OCI-LY1 (cell line): ENCODE data around the gene SENP6.
"Not testable (repeated sequence)": the region's sequence is repeated elsewhere in the genome, so short reads cannot be mapped to it uniquely, and the experiment has no call there.

ENCODE experiments used
- H2AFZ ChIP-seq: fragments of 200-600 bp; sonication (generic), shearing (Covaris generic); 2 replicates; pipeline ENCODE4 v1.6.0; 2014; ENCODE audit warnings: antibody characterized with exemption, mild to moderate bottlenecking, low read length
- H3F3A ChIP-seq: fragments of 200-600 bp; sonication (generic), shearing (Covaris generic); 2 replicates; pipeline ENCODE4 v1.6.0; 2014; ENCODE audit warnings: mild to moderate bottlenecking, antibody characterized with exemption, low read length, moderate library complexity; ENCODE audit not compliant: insufficient read depth
- H3K27ac ChIP-seq: fragments of 200-600 bp; sonication (generic); 2 replicates; pipeline ENCODE4 v1.5.1; 2014; ENCODE audit warnings: low read length, mixed run types, mild to moderate bottlenecking, low read depth; ENCODE audit not compliant: poor library complexity, severe bottlenecking
- H3K27me3 ChIP-seq: fragments of 200-600 bp; sonication (generic); 2 replicates; pipeline ENCODE4 v1.6.0; 2014; ENCODE audit warnings: antibody characterized with exemption, mild to moderate bottlenecking, low read length, moderate library complexity; ENCODE audit not compliant: insufficient read depth
- H3K36me3 ChIP-seq: fragments of 200-600 bp; sonication (generic); 2 replicates; pipeline ENCODE4 v1.6.1; 2014; ENCODE audit warnings: mild to moderate bottlenecking, antibody characterized with exemption, low read length, moderate library complexity, mixed read lengths; ENCODE audit not compliant: insufficient read depth
- H3K4me1 ChIP-seq: fragments of 200-600 bp; sonication (generic); 2 replicates; pipeline ENCODE4 v1.5.1; 2014; ENCODE audit warnings: mild to moderate bottlenecking, low read length, moderate library complexity; ENCODE audit not compliant: insufficient read depth, severe bottlenecking
- H3K4me2 ChIP-seq: fragments of 200-600 bp; sonication (generic), shearing (Covaris generic); 2 replicates; pipeline ENCODE4 v1.6.1; 2014; ENCODE audit warnings: low read length
- H3K4me3 ChIP-seq: fragments of 200-600 bp; sonication (generic); 2 replicates; pipeline ENCODE4 v1.5.1; 2014; ENCODE audit warnings: low read length, low read depth, mild to moderate bottlenecking, mixed read lengths; ENCODE audit not compliant: poor library complexity, severe bottlenecking
- H3K79me2 ChIP-seq: fragments of 200-600 bp; shearing (Covaris generic); 2 replicates; pipeline ENCODE4 v1.6.1; 2016; ENCODE audit warnings: mixed run types, low read length, mixed read lengths; ENCODE audit not compliant: insufficient read depth
- H3K9ac ChIP-seq: fragments of 200-600 bp; sonication (generic), shearing (Covaris generic); 2 replicates; pipeline ENCODE4 v1.6.1; 2014; ENCODE audit warnings: mild to moderate bottlenecking, low read length, mixed read lengths
- H3K9me2 ChIP-seq: fragments of 200-600 bp; sonication (generic), shearing (Covaris generic); 2 replicates; pipeline ENCODE4 v1.6.1; 2014; ENCODE audit warnings: low read depth, mild to moderate bottlenecking, low read length, mixed read lengths
- H3K9me3 ChIP-seq: fragments of 200-600 bp; shearing (Covaris generic); 2 replicates; pipeline ENCODE4 v1.6.1; 2014; ENCODE audit warnings: low read length, mixed read lengths
- H4K20me1 ChIP-seq: fragments of 200-600 bp; sonication (generic), shearing (Covaris generic); 2 replicates; pipeline ENCODE4 v1.6.0; 2016; ENCODE audit warnings: mild to moderate bottlenecking, low read length; ENCODE audit not compliant: insufficient read depth
- EZH2 ChIP-seq: fragments of 200-600 bp; sonication (generic), shearing (Covaris generic); IDR thresholded peaks from 2 replicates; pipeline ENCODE4 v1.8.0; 2017; ENCODE audit warnings: borderline replicate concordance, mixed run types, mild to moderate bottlenecking, antibody characterized with exemption, low read length, moderate library complexity, mixed read lengths
- TF ChIP-seq, protein P1 (sequence below): fragments of 200-600 bp; sonication (generic), shearing (Covaris generic); IDR thresholded peaks from 2 replicates; pipeline ENCODE4 v1.5.1; 2017; ENCODE audit warnings: mild to moderate bottlenecking, antibody characterized with exemption, low read length, moderate library complexity, mixed read lengths

The SENP6 gene

DNA sequence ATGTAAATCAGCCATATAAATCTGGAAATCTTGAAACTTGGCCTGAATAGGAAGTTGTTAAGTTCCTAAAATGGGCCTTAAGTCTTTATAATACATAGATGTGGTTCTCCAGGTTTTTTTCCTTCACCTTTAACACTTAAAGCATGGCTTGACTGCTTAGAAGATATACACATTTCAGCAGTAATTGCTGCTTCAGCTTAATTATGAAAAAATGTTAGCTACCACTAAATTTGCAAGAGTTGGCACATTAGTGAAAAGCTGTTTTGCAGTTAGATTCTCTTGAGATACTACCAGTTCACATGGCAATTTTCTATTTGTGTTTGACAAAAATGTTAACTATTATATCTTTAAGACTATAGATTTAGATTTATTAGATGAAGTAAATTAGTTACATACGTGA, 74.7 kb downstream of the SENP6 start:
- H3K9me3 ChIP-seq = no peaks in the 10 kb centered on the region
- TF ChIP-seq, protein P1, sequence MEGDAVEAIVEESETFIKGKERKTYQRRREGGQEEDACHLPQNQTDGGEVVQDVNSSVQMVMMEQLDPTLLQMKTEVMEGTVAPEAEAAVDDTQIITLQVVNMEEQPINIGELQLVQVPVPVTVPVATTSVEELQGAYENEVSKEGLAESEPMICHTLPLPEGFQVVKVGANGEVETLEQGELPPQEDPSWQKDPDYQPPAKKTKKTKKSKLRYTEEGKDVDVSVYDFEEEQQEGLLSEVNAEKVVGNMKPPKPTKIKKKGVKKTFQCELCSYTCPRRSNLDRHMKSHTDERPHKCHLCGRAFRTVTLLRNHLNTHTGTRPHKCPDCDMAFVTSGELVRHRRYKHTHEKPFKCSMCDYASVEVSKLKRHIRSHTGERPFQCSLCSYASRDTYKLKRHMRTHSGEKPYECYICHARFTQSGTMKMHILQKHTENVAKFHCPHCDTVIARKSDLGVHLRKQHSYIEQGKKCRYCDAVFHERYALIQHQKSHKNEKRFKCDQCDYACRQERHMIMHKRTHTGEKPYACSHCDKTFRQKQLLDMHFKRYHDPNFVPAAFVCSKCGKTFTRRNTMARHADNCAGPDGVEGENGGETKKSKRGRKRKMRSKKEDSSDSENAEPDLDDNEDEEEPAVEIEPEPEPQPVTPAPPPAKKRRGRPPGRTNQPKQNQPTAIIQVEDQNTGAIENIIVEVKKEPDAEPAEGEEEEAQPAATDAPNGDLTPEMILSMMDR = no peak
- no peak for TF ChIP-seq EZH2
- H3K36me3 ChIP-seq = peaks cover 86% of the 10 kb centered on the region

DNA sequence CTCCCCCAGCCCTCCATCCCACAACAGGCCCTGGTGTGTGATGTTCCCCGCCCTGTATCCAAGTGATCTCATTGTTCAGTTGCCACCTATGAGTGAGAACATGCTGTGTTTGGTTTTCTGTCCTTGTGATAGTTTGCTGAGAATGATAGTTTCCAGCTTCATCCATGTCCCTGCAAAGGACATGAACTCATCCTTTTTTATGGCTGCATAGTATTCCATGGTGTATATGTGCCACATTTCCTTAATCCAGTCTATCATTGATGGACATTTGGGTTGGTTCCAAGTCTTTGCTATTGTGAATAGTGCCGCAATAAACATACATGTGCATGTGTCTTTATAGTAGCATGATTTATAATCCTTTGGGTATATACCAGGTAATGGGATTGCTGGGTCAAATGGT, 80.9 kb downstream of the SENP6 start:
- H3K27ac ChIP-seq, H3K9me3 ChIP-seq, H3K9me2 ChIP-seq, H4K20me1 ChIP-seq, H3K79me2 ChIP-seq, H3K27me3 ChIP-seq, H2AFZ ChIP-seq, H3K4me2 ChIP-seq, H3K4me3 ChIP-seq, H3K9ac ChIP-seq, H3F3A ChIP-seq, H3K4me1 ChIP-seq: not testable (repeated sequence)
- H3K36me3 ChIP-seq = peaks cover 50% of the 10 kb centered on the region

More for the DNA sequence above, 74.7 kb downstream of the SENP6 start:
- H3K4me1 ChIP-seq = no peaks in the 10 kb centered on the region
- H3K4me2 ChIP-seq = no peak overlapping the region
- no peaks in the 10 kb centered on the region for H3K9me2 ChIP-seq
- H3K9ac ChIP-seq = no peak overlapping the region
- H2AFZ ChIP-seq = no peak overlapping the region
- no peaks in the 10 kb centered on the region for H4K20me1 ChIP-seq
- H3K27me3 ChIP-seq = no peaks in the 10 kb centered on the region
- no peaks in the 10 kb centered on the region for H3F3A ChIP-seq
- H3K79me2 ChIP-seq = no peaks in the 10 kb centered on the region
- no peak overlapping the region for H3K27ac ChIP-seq
- no peak overlapping the region for H3K4me3 ChIP-seq

DNA sequence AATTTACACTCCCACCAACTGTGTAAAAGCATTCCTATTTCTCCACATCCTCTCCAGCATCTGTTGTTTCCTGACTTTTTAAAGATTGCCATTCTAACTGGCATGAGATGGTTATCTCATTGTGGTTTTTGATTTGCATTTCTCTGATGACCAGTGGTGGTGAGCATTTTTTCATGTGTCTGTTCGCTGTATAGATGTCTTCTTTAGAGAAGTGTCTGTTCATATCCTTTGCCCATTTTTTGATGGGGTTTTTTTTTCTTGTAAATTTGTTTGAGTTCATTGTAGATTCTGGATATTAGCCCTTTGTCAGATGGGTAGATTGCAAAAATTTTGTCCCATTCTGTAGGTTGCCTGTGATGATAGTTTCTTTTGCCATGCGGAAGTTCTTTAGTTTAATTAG, 81.3 kb downstream of the SENP6 start:
- not testable (repeated sequence) for H3K9me2 ChIP-seq, H3K9ac ChIP-seq, H3K4me2 ChIP-seq, H3K9me3 ChIP-seq, H3K79me2 ChIP-seq, H3K27ac ChIP-seq, H3K4me1 ChIP-seq, H3K4me3 ChIP-seq, H3F3A ChIP-seq, H3K27me3 ChIP-seq, H4K20me1 ChIP-seq, H2AFZ ChIP-seq
- peaks cover 45% of the 10 kb centered on the region for H3K36me3 ChIP-seq

DNA sequence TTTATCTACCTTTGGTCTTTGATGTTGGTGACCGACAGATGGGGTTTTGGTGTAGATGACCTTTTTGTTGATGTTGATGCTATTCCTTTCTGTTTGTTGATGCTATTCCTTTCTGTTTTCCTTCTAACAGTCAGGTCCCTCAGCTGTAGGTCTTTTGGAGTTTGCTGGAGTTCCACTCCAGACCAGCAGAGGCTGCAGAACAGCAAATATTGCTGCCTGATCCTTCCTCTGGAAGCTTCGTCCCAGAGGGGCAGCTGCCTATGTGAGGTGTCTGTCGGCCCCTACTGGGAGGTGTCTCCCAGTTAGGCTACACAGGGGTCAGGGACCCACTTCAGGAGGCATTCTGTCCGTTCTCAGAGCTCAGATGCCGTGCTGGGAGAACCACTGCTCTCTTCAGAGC, 85.9 kb downstream of the SENP6 start:
- not testable (repeated sequence) for H3K4me1 ChIP-seq, H3K4me2 ChIP-seq, H2AFZ ChIP-seq, H3K4me3 ChIP-seq, H3K9me3 ChIP-seq, H3K79me2 ChIP-seq, H3K27ac ChIP-seq, H3K27me3 ChIP-seq, H3F3A ChIP-seq, H4K20me1 ChIP-seq, H3K9ac ChIP-seq, H3K9me2 ChIP-seq
- H3K36me3 ChIP-seq = peaks cover 21% of the 10 kb centered on the region

DNA sequence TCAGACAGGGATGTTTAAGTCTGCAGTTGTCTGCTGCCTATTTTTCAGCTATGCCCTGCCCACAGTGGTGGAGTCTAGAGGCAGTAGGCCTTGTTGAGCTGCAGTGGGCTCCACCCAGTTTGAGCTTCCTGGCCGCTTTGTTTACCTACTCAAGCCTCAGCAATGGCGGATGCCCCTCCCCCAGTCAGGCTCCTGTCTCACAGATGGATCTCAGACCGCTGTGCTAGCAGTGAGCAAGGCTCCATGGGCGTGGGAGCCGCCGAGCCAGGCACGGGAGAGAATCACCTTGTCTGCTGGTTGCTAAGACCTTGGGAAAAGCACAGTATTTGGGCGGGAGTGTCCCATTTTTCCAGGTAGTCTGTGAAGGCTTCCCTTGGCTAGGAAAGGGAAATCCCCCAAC, 86.3 kb downstream of the SENP6 start:
- H3K4me3 ChIP-seq, H3K9me2 ChIP-seq, H3K27ac ChIP-seq, H3K9ac ChIP-seq, H3K4me2 ChIP-seq, H3K4me1 ChIP-seq, H3K9me3 ChIP-seq, H3K27me3 ChIP-seq, H3K79me2 ChIP-seq, H4K20me1 ChIP-seq, H3F3A ChIP-seq, H2AFZ ChIP-seq: not testable (repeated sequence)
- peaks cover 21% of the 10 kb centered on the region for H3K36me3 ChIP-seq
